ENCODE results near the gene TP53AIP1. TPM values are rescaled to one million over a fixed set of nuclear protein-coding genes. Genes with fewer than 3 reads are reported as not detected.

The TP53AIP1 gene
- total and polyA plus RNA-seq, 7 donors: 0.16 to 0.55 TPM; not detected in 5

DNA sequence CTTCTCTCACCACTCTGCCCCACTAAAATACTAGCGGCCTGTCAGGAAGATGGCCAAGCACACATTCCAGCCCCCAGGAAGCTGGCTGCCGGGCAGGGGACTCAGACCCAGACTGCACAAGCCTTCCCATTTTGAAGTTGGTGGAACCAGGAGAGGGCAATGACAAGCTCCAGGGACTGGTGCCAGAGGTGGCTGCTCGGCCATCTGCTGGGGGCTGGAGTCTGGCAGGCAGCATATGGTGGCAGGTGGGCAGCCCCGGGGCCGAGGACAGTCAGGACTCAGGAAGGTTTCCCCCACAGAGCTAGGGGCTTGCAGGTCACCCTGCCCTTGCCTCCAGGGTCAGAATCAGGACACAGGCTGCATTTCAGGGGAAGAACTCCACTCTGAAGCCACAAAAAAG is 28.9 kb downstream of the TP53AIP1 start:
- intact Hi-C loops (cut with DNase I): no loop called here
- Histone ChIP-seq H3K36me3 (no peaks in the 10 kb centered on the region), H3K9me3 (no peaks in the 10 kb centered on the region), H3K27ac (no peak overlapping the region), H3K27me3 (peaks cover 0 to 25% (median 0%) of the 10 kb centered on the region in 3 donors), H3K4me3 (no peak overlapping the region), H3K4me1 (peaks cover 0 to 3% (median 0%) of the 10 kb centered on the region in 4 donors)
- 87 to 89% methylated on average over 5 of the region's 5 CpGs for WGBS, 2 donors
- TF ChIP-seq POLR2AphosphoS5 (IDR thresholded peaks at IDR 0.05) (no peak), EP300 (IDR thresholded peaks at IDR 0.05) (no peak), POLR2A (IDR thresholded peaks at IDR 0.05) (no peak)
- TF ChIP-seq, protein P1, sequence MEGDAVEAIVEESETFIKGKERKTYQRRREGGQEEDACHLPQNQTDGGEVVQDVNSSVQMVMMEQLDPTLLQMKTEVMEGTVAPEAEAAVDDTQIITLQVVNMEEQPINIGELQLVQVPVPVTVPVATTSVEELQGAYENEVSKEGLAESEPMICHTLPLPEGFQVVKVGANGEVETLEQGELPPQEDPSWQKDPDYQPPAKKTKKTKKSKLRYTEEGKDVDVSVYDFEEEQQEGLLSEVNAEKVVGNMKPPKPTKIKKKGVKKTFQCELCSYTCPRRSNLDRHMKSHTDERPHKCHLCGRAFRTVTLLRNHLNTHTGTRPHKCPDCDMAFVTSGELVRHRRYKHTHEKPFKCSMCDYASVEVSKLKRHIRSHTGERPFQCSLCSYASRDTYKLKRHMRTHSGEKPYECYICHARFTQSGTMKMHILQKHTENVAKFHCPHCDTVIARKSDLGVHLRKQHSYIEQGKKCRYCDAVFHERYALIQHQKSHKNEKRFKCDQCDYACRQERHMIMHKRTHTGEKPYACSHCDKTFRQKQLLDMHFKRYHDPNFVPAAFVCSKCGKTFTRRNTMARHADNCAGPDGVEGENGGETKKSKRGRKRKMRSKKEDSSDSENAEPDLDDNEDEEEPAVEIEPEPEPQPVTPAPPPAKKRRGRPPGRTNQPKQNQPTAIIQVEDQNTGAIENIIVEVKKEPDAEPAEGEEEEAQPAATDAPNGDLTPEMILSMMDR (IDR thresholded peaks at IDR 0.05): no peak
- no peak for DNase-seq

DNA sequence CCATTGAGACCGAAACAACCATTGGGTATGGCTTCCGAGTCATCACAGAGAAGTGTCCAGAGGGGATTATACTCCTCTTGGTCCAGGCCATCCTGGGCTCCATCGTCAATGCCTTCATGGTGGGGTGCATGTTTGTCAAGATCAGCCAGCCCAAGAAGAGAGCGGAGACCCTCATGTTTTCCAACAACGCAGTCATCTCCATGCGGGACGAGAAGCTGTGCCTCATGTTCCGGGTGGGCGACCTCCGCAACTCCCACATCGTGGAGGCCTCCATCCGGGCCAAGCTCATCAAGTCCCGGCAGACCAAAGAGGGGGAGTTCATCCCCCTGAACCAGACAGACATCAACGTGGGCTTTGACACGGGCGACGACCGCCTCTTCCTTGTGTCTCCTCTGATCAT is 31.0 kb downstream of the TP53AIP1 start:
- DNase-seq: no peak
- Histone ChIP-seq H3K27ac (no peak overlapping the region), H3K4me3 (no peak overlapping the region), H3K27me3 (peaks cover 0 to 41% (median 0%) of the 10 kb centered on the region in 3 donors), H3K9me3 (no peaks in the 10 kb centered on the region), H3K4me1 (peaks cover 0 to 7% (median 0%) of the 10 kb centered on the region in 4 donors), H3K36me3 (no peaks in the 10 kb centered on the region)
- intact Hi-C loops (cut with DNase I): no loop called here
- TF ChIP-seq EP300 (IDR thresholded peaks at IDR 0.05) (no peak), POLR2AphosphoS5 (IDR thresholded peaks at IDR 0.05) (no peak), POLR2A (IDR thresholded peaks at IDR 0.05) (no peak)
- TF ChIP-seq, protein P1 (IDR thresholded peaks at IDR 0.05): no peak
- 95 to 96% methylated on average over 18 of the region's 18 CpGs for WGBS, 2 donors

DNA sequence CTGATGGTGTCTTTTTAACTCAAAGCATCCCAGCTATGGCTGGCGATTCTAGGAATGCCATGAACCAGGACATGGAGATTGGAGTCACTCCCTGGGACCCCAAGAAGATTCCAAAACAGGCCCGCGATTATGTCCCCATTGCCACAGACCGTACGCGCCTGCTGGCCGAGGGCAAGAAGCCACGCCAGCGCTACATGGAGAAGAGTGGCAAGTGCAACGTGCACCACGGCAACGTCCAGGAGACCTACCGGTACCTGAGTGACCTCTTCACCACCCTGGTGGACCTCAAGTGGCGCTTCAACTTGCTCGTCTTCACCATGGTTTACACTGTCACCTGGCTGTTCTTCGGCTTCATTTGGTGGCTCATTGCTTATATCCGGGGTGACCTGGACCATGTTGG is 31.4 kb downstream of the TP53AIP1 start:
- Histone ChIP-seq H3K36me3 (no peaks in the 10 kb centered on the region), H3K27me3 (peaks cover 0 to 45% (median 0%) of the 10 kb centered on the region in 3 donors), H3K9me3 (no peaks in the 10 kb centered on the region), H3K4me3 (no peak overlapping the region), H3K27ac (no peak overlapping the region), H3K4me1 (peaks cover 0 to 9% (median 3%) of the 10 kb centered on the region in 4 donors)
- WGBS, 2 donors: 96 to 97% methylated on average over 17 of the region's 17 CpGs
- intact Hi-C loops (cut with DNase I): no loop called here
- TF ChIP-seq, protein P1 (IDR thresholded peaks at IDR 0.05): no peak
- TF ChIP-seq POLR2A (IDR thresholded peaks at IDR 0.05): no peak
- TF ChIP-seq POLR2AphosphoS5 (IDR thresholded peaks at IDR 0.05): no peak
- TF ChIP-seq EP300 (IDR thresholded peaks at IDR 0.05): no peak
- no peak for DNase-seq

DNA sequence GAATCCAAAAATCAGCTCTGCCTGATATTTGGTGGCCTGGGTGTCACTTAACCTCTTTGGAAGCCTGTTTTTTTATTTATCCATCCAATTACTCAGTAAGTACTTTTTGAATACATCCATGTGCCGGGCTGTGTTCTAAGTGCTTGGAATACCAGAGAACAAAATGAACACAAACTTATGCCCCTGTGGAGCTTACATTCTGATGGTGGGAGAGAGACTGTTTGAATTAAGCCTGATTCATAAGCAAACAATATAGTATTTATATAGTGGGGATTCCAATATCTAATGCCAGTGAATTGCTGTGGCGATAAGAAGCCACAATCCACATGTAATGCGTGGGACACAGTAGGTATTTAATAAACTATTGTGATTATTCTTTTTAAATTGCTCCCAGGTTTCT is 32.1 kb downstream of the TP53AIP1 start:
- DNase-seq: no peak
- WGBS, 2 donors: 93 to 94% methylated on average over 3 of the region's 3 CpGs
- Histone ChIP-seq H3K9me3 (no peaks in the 10 kb centered on the region), H3K4me3 (no peak overlapping the region), H3K27me3 (peaks cover 0 to 45% (median 0%) of the 10 kb centered on the region in 3 donors), H3K4me1 (peaks cover 0 to 16% (median 9%) of the 10 kb centered on the region in 4 donors), H3K27ac (no peak overlapping the region), H3K36me3 (no peaks in the 10 kb centered on the region)
- intact Hi-C loops (cut with DNase I): no loop called here
- TF ChIP-seq POLR2AphosphoS5 (IDR thresholded peaks at IDR 0.05): no peak
- no peak for TF ChIP-seq EP300 (IDR thresholded peaks at IDR 0.05)
- TF ChIP-seq, protein P1 (IDR thresholded peaks at IDR 0.05): no peak
- TF ChIP-seq POLR2A (IDR thresholded peaks at IDR 0.05): no peak

Measured in sigmoid colon (tissue), 7 donors.